HG03060 (cell line): ENCODE measurements around the gene KRTAP10-8.
"Not testable (repeated sequence)": the region's sequence is repeated elsewhere in the genome, so short reads cannot be mapped to it uniquely, and the experiment has no call there.

ENCODE experiments used
- ATAC-seq: cut with Tn5 transposase; IDR thresholded peaks from one replicate; pipeline ENCODE4 v1.9.1; 2021; ENCODE audit warnings: low read depth, moderate number of reproducible peaks; ENCODE audit not compliant: unreplicated experiment

KRTAP10-8 gene

GRCh38 chr21:44612029-44612486 is at the start of gene KRTAP10-8:
Gene KRTAP10-8 (plus strand): TSS chr21:44612079. CDS start chr21:44612101, 22 bp downstream.
- ATAC-seq = no peak

- no peak for ATAC-seq
Observed at GRCh38 chr21:44564099-44564498, 47.8 kb upstream of the KRTAP10-8 start.

DNA sequence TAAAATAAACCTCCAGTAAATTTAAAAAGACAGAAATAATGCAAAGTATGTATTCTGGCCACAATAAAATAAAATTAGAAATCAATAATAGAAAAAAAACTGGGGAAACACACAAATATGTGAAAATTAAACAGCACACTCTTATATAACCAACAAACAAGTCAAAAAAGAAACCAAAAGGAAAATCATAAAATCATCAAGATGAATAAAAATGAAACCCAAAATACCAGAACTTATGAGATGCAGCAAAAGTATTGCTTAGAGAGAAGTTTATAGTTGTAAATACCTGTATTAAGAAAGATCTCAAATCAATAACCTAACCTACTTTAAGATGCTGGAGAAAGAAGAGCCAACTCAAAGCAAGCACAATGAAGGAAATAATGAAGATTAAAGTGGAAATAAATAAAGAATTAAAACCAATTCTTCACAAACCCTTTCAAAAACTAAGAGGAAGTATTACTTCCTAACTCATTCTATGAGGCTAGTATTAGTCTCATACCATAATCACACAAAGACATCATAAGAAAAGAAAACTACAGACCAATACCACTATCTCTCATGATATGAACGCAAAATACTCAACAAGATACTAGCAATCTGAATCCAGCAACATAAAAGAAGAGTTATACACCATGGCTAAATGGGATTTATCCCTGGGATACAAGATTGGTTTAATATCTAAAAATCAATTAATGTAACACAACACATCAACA is 46.8 kb upstream of the KRTAP10-8 start:
- ATAC-seq = no peak

DNA sequence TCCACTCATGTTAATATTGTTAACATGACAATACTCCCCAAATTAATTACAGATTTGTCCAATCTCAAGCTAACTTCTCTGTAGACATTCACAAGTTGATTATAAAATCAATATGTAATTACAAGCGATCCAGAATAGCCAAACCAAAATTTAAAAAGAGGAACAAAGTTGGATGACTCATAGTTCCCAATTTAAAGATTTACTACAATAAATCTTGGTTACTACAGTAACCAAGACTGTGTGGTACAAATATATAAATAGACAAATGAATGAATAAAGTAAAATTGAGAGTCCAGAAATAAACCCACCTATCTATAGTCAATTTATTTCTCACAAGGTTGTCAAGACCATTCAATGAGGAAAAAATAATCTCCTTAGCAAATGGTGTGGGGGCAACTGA is 45.5 kb upstream of the KRTAP10-8 start:
- ATAC-seq = no peak

DNA sequence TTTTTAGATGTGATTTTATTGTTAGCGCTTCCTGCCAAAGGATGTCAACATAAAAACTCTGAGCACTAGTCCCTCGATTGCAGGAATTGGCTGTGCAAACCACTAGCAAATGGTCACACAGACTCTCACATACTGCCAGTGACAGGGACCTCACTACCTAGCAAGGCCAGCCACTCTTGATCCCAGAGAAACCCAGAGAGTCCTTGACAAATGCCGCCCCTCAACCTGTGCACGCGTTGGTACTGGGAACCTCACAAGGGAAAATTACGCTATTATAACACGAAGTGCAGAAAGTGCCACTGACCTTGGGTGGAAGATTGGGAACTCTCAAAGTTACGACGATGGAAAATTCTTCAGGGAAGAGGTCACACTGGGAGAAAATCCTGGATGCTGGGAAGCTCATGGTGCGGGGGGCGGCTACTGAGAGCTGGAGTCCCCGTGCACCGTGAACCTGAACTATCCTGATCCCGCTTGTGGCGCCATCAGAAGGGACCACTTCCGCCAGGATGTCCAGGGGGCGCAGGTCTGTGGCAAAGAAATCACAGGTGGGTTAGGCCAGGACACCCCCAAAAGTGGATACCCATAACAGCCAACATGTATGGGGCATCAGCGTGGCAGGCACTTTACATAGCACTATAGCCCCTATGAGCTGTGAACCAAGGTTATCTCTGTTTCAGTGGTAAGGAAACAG is 44.3 kb upstream of the KRTAP10-8 start:
- ATAC-seq = no peak

- ATAC-seq = no peak
Observed at GRCh38 chr21:44568261-44568660, 43.6 kb upstream of the KRTAP10-8 start.

GRCh38 chr21:44568667-44569556 is 43.0 kb upstream of the KRTAP10-8 start:
- ATAC-seq = no peak

DNA sequence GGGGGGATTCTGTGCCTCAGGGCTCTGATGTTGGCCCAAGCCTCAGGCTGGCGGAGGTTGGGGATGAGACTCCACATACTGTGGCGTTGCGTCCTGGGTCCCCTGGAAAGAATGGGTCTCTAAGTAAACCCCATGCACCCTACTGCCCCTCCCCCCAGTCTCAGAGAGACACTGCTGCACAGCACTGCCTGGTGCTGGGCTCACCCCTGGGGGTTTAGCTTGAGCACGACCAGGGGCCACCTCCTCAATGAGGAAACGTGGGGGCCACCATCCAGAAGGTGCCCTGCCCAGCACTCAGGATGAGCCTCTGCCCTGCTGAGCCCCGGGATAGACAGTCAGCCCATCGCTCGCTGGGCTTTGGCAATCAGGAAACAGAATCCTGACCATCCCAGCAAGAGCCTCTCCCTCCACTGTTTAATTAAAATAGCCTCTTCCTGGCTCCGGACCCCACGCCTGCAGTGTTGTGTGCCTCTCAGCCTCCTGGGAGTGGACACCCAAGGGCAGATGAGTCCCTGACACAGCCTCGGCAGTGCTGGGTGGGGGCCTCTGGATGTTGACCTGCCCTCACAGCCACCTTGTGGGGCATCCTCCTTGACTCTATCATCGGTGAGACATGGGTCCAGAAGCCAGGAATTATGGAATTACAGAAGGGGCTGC is 41.9 kb upstream of the KRTAP10-8 start:
- ATAC-seq = no peak

GRCh38 chr21:44571296-44571695 is 40.6 kb upstream of the KRTAP10-8 start:
- no peak for ATAC-seq

DNA sequence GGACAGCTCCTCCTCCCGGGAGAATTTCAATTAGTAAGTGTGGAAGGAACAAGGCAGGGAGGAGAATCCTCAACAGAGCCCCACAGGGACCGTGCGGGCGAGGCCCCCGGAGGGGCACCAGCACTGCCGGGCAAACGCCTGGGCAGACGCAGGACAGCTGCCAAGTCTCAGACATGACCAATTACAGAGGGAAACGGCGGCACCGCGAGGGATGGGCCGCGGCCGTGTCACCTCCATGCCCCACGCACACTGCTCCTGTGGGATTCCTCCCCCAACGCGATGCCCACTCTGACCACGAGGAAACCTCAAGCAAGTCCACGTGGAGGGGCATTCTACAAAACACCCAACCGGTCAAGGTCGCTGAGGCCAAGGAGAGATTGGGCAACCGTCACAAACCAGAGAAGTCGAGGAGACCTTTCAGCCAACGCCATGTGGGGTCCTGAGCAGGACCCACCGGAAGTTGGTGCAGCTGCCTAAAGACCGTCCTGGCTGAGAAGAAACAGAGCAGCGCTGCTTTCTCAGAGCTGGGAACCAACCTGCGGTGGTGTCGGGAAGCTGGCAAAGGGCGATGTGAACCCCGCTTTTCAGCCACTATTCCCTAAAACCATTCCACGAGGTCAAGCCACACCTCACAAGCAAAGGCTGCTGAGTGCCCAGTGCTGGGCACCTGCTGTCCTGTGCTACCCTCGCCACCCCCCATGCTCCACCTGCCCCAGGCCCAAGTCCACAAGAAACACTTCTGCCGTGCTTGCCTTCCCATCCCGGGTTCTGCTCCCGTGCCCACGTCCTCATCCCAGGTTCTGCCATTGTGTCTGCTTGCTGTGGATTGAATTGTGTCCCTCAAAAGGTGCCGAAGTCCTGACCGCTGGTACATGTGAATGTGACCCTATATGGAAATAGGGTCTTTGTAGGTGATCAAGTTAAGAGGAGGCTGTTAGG is 39.8 kb upstream of the KRTAP10-8 start:
- ATAC-seq = no peak

- ATAC-seq = no peak
Observed at GRCh38 chr21:44572959-44573583, 38.8 kb upstream of the KRTAP10-8 start.

- ATAC-seq = not testable (repeated sequence)
Observed at GRCh38 chr21:44573630-44574456, 38.0 kb upstream of the KRTAP10-8 start, which contains the start of gene KRTAP10-4. Gene KRTAP10-4 (plus strand): TSS chr21:44573729. CDS start chr21:44573759, 30 bp downstream.

GRCh38 chr21:44574457-44575306 is 37.2 kb upstream of the KRTAP10-8 start:
- ATAC-seq = no peak

DNA sequence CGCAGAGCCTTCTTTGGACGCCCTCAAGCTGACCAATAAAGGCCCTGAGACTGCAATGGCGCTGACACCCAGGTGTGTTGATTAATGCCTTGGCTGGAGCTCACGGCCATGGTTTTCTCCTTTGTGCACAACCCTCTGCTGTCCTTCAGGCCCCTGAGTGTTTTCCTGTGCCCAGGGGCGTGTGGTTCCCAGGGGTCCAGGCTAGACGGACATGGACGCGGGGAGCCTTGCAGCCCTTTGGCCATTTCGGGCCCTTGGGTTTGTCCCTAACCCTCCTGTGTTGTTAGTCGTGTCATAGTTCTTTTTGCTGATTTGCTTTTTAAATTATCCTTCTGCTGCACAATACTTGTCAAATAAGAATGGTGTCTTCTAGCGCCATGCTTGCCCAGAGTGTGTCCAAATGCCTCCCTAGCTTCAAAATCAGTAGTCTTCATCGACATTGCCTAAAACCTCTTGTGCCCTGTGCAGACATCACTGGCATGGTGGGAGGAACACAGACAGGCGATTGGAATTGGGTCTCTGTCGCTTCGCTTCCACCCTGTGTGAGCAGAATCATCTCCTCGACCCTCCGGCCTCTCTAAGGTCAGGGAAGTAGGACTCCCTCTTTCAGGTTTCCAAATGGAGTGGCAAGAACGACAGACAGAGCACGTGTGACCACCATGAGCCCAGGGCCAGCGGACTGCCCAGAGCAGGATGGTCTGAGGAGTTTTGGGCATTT is 36.4 kb upstream of the KRTAP10-8 start:
- no peak for ATAC-seq

DNA sequence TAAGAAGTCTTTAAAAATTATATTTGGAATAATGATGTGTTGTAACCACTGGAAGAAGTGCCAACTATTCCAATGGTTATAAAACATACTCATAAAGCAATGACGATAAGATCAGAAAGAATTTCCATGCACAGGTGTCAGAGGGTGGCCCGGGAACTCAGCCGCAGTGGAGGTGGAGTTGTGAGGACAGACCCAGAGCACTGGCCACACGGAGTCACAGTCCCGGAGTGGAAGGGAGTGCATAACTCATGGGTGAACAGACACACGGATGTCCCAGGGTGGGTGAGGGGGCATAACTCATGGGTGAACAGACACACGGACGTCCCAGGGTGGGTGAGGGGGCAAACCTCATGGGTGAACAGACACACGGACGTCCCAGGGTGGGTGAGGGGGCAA is 35.9 kb upstream of the KRTAP10-8 start:
- ATAC-seq = no peak

DNA sequence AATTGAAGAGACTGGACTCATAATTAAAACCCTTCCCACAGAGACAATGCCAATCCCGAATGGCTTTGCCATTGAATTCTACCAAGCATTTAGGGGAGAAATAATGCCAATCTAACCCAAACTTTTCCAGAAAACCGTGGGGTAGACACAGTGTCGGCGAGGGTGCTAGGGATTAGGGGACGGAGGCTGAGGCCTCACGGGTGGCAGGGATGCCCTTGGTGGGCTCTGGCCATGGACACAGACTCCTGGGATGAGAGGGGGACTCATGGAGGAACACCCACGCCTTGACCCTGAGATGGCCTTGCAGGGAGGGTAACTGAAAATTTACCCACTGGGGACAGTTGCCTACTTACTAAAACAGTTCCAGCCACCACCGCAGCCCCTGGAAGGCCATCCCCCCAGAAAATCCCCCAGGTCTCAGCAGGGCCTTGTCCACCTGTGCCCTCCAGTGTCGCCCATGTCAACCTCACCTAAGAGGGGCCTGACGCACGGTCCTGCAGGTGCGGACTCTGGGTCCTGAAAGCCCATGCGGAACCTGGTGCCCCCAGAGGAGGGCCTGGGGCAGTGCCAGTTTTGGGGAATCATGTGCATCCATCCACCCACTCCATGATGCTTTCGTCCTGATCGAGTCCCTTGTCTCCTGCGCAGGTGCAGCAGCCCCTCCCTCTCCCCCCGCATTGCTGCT is 33.4 kb upstream of the KRTAP10-8 start:
- no peak for ATAC-seq
